Mesendoderm (in vitro differentiated cells): ENCODE data around the gene ACRBP.
A peak's percentile ranks its signal among the peaks of the same experiment; 100 is the strongest.

Experiments used
- DNase-seq: peaks from one replicate; pipeline ENCODE4 v3.0.0; 2013
- H2AK5ac ChIP-seq: 2 replicates; pipeline ENCODE4 v1.6.1; 2013; ENCODE audit warnings: low read length, inconsistent platforms
- H2BK120ac ChIP-seq: 2 replicates; pipeline ENCODE4 v1.6.1; 2013; ENCODE audit warnings: low read depth, mild to moderate bottlenecking, low read length, moderate library complexity, mixed read lengths
- H2BK15ac ChIP-seq: replicated peaks from 2 replicates; pipeline ENCODE4 v1.6.1; 2013; ENCODE audit warnings: low read depth, mild to moderate bottlenecking, moderate library complexity
- H2BK5ac ChIP-seq: 2 replicates; pipeline ENCODE4 v1.6.1; 2013; ENCODE audit warnings: low read length, inconsistent platforms
- H3K18ac ChIP-seq: 2 replicates; pipeline ENCODE4 v1.6.1; 2013; ENCODE audit warnings: mild to moderate bottlenecking, low read length, mixed read lengths
- H3K23ac ChIP-seq: one replicate; pipeline ENCODE4 v1.6.1; 2013; ENCODE audit warnings: low read length
- H3K27ac ChIP-seq: 2 replicates; pipeline ENCODE4 v1.5.1; 2013; ENCODE audit warnings: low read depth, mild to moderate bottlenecking, inconsistent platforms, low read length, moderate library complexity
- H3K27me3 ChIP-seq: 2 replicates; pipeline ENCODE4 v1.6.1; 2013; ENCODE audit warnings: low read length, control low read depth, mild to moderate bottlenecking, inconsistent platforms; ENCODE audit not compliant: insufficient read depth, poor library complexity
- H3K36me3 ChIP-seq: 2 replicates; pipeline ENCODE4 v1.6.1; 2013; ENCODE audit warnings: low read length, inconsistent platforms; ENCODE audit not compliant: control insufficient read depth, insufficient read depth
- H3K4ac ChIP-seq: one replicate; pipeline ENCODE4 v1.6.1; 2013; ENCODE audit warnings: low read depth, mild to moderate bottlenecking, low read length, moderate library complexity
- H3K4me1 ChIP-seq: 2 replicates; pipeline ENCODE4 v1.6.1; 2013; ENCODE audit warnings: low read depth, low read length, inconsistent platforms; ENCODE audit not compliant: control insufficient read depth
- H3K4me2 ChIP-seq: 2 replicates; pipeline ENCODE4 v1.6.1; 2013; ENCODE audit warnings: low read length
- H3K4me3 ChIP-seq: 2 replicates; pipeline ENCODE4 v1.5.1; 2013; ENCODE audit warnings: mild to moderate bottlenecking, low read length
- H3K56ac ChIP-seq: one replicate; pipeline ENCODE4 v1.6.1; 2013; ENCODE audit warnings: low read length
- H3K79me1 ChIP-seq: 2 replicates; pipeline ENCODE4 v1.6.1; 2013; ENCODE audit warnings: low read length, inconsistent platforms
- H3K79me2 ChIP-seq: 2 replicates; pipeline ENCODE4 v1.6.1; 2013; ENCODE audit warnings: mild to moderate bottlenecking, low read length; ENCODE audit not compliant: control insufficient read depth, insufficient read depth
- H3K9ac ChIP-seq: 2 replicates; pipeline ENCODE4 v1.6.1; 2013; ENCODE audit warnings: low read length, inconsistent platforms
- H4K5ac ChIP-seq: one replicate; pipeline ENCODE4 v1.6.1; 2013; ENCODE audit warnings: low read length
- H4K8ac ChIP-seq: one replicate; pipeline ENCODE4 v1.6.1; 2013; ENCODE audit warnings: low read depth, mild to moderate bottlenecking, control low read depth, low read length, moderate library complexity
- WGBS: extraction: QIAGEN DNeasy Blood & Tissue Kit; methylation state at CpG from one replicate; pipeline ENCODE4 v1.1.7; 2013; ENCODE audit warnings: low lambda C conversion rate, missing lambda C conversion rate; ENCODE audit not compliant: insufficient coverage; ENCODE audit errors: extremely low coverage; 5-methylcytosine and 5-hydroxymethylcytosine counted together

Gene ACRBP

DNA sequence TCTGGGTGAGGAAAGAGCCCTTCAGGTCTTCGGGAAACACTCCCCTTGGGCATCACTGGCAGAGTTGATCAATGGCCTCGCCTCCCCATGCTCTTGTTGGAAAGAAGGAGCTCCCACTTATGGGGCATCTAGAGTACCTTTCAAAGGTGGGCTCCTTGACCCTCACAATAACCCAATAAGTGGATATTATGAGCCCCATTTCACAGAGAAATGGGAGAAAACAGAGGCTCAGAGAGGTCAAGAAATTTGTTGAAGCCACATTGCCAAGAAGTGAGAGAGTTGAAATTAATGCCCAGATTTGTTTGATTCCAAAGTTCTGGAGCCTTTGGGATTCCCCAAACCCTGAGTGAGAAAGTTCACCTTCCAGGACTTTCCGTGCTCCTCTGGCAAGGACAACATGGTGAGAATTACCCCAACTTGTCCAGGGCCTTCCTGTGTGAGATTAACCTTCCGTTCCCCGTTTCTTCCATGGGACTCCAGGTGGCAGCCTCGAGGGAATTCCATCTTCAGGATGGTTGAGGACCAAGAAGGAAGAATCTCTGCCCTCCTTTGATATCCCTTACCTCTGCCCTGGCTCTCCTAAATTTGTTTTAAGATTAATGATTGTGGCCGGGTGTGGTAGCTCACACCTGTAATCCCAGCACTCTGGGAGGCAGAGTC lies 32.6 kb downstream of the ACRBP start:
- peak overlapping the region; percentile 75 for H3K4ac ChIP-seq
- H2BK5ac ChIP-seq: peak overlapping the region; percentile 78
- H3K4me2 ChIP-seq: no peak overlapping the region
- H3K36me3 ChIP-seq: no peaks in the 10 kb centered on the region
- no peak overlapping the region for H2BK15ac ChIP-seq
- no peak overlapping the region for H3K4me3 ChIP-seq
- peak overlapping the region; percentile 10 for H2BK120ac ChIP-seq
- WGBS: no CpG with 5 or more reads among the region's 7 CpGs
- H2AK5ac ChIP-seq: peak overlapping the region; percentile 37
- DNase-seq: peak; percentile 82
- no peak overlapping the region for H4K8ac ChIP-seq
- H3K4me1 ChIP-seq: peaks cover 14% of the 10 kb centered on the region
- H3K79me2 ChIP-seq: no peaks in the 10 kb centered on the region
- H3K9ac ChIP-seq: peak overlapping the region; percentile 77
- peak overlapping the region; percentile 1 for H3K18ac ChIP-seq
- no peaks in the 10 kb centered on the region for H3K27me3 ChIP-seq
- peak overlapping the region; percentile 94 for H3K56ac ChIP-seq
- H3K79me1 ChIP-seq: no peaks in the 10 kb centered on the region
- peak overlapping the region; percentile 76 for H3K27ac ChIP-seq
- no peak overlapping the region for H3K23ac ChIP-seq
- no peak overlapping the region for H4K5ac ChIP-seq

- H3K56ac ChIP-seq: peak overlapping the region; percentile 94
- no peak overlapping the region for H4K8ac ChIP-seq
- peak; percentile 100 for DNase-seq
- WGBS: no CpG with 5 or more reads among the region's 21 CpGs
- peak overlapping the region; percentile 78 for H2BK5ac ChIP-seq
- no peak overlapping the region for H3K4me3 ChIP-seq
- H2BK120ac ChIP-seq: peak overlapping the region; percentile 10
- H3K4me1 ChIP-seq: peaks cover 14% of the 10 kb centered on the region
- H3K4me2 ChIP-seq: no peak overlapping the region
- H3K23ac ChIP-seq: no peak overlapping the region
- H3K4ac ChIP-seq: peak overlapping the region; percentile 85
- H3K18ac ChIP-seq: peak overlapping the region; percentile 1
- no peaks in the 10 kb centered on the region for H3K79me2 ChIP-seq
- no peak overlapping the region for H2BK15ac ChIP-seq
- no peaks in the 10 kb centered on the region for H3K27me3 ChIP-seq
- peak overlapping the region; percentile 37 for H2AK5ac ChIP-seq
- no peaks in the 10 kb centered on the region for H3K36me3 ChIP-seq
- peak overlapping the region; percentile 76 for H3K27ac ChIP-seq
- H3K79me1 ChIP-seq: no peaks in the 10 kb centered on the region
- no peak overlapping the region for H4K5ac ChIP-seq
- H3K9ac ChIP-seq: peak overlapping the region; percentile 77
These were observed 33.3 kb downstream of the ACRBP start for GRCh38 chr12:6613776-6614512.

GRCh38 chr12:6613015-6613775 lies 34.0 kb downstream of the ACRBP start:
- Histone ChIP-seq H3K4me1 (peaks cover 14% of the 10 kb centered on the region), H2AK5ac (no peak overlapping the region), H3K79me2 (no peaks in the 10 kb centered on the region), H2BK5ac (peak overlapping the region; percentile 95), H3K36me3 (no peaks in the 10 kb centered on the region), H3K27ac (peak overlapping the region; percentile 98), H2BK120ac (peak overlapping the region; percentile 95), H3K9ac (peak overlapping the region; percentile 89), H3K4me3 (no peak overlapping the region), H3K56ac (peak overlapping the region; percentile 91), H4K8ac (peak overlapping the region; percentile 97), H3K4me2 (peak overlapping the region; percentile 74), H3K79me1 (no peaks in the 10 kb centered on the region), H3K4ac (peak overlapping the region; percentile 85), H3K23ac (no peak overlapping the region), H2BK15ac (no peak overlapping the region), H3K18ac (peak overlapping the region; percentile 93), H4K5ac (no peak overlapping the region), H3K27me3 (no peaks in the 10 kb centered on the region)
- peak; percentile 88 for DNase-seq
- WGBS: no CpG with 5 or more reads among the region's 17 CpGs

DNA sequence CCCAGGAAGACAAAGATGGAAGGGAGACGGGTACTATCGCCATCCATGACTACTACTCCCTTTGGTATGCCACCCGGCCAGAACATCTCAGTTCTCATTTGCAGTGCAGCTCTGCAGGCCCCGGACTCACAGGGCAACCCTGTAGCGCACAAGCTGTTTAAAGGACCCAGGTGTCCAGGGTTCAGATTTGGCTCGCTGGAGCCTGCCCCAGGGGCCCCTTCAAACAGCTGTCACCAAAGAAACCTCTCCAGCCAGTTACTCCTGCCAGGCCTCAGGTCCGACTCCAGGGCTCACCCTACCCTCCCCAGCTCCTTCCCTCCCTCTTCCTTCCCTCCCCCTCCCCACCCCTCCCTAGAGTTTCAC lies 34.6 kb downstream of the ACRBP start:
- Histone ChIP-seq H3K9ac (peak overlapping the region; percentile 89), H3K36me3 (no peaks in the 10 kb centered on the region), H3K56ac (peak overlapping the region; percentile 91), H2BK15ac (no peak overlapping the region), H4K8ac (peak overlapping the region; percentile 57), H3K4me1 (peaks cover 14% of the 10 kb centered on the region), H3K79me2 (no peaks in the 10 kb centered on the region), H3K18ac (peak overlapping the region; percentile 93), H3K4me3 (no peak overlapping the region), H3K4me2 (peak overlapping the region; percentile 13), H3K23ac (no peak overlapping the region), H3K4ac (peak overlapping the region; percentile 44), H3K27ac (peak overlapping the region; percentile 82), H2AK5ac (no peak overlapping the region), H2BK5ac (no peak overlapping the region), H3K79me1 (no peaks in the 10 kb centered on the region), H2BK120ac (no peak overlapping the region), H4K5ac (no peak overlapping the region), H3K27me3 (no peaks in the 10 kb centered on the region)
- no peak for DNase-seq
- no CpG with 5 or more reads among the region's 7 CpGs for WGBS

DNA sequence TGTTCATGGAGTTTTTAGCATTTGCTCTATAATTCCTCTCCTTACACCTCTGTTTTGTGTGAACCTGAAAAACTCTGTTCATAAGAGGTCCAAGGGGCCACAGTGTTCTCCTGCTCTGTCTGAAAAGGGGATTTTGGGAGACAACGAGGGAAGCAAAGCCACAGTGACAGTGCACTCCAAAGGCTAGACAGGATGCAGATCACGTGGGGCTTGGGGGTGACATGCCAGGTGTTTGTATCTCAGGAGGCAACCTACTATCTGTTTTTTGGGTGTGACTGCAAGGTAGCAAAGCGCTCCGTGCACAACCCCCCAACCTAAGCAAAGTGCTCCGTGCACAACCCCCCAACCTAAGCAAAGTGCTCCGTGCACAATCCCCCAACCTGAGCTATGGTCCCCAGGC lies 35.0 kb downstream of the ACRBP start:
- H3K79me1 ChIP-seq: no peaks in the 10 kb centered on the region
- H2AK5ac ChIP-seq: no peak overlapping the region
- no peak overlapping the region for H2BK120ac ChIP-seq
- no peak overlapping the region for H3K23ac ChIP-seq
- H3K27me3 ChIP-seq: no peaks in the 10 kb centered on the region
- H4K8ac ChIP-seq: no peak overlapping the region
- peak overlapping the region; percentile 82 for H3K27ac ChIP-seq
- WGBS: no CpG with 5 or more reads among the region's 6 CpGs
- H3K56ac ChIP-seq: peak overlapping the region; percentile 91
- H3K4me1 ChIP-seq: peaks cover 14% of the 10 kb centered on the region
- H3K36me3 ChIP-seq: no peaks in the 10 kb centered on the region
- H2BK5ac ChIP-seq: peak overlapping the region; percentile 11
- peak overlapping the region; percentile 44 for H3K4ac ChIP-seq
- H3K9ac ChIP-seq: peak overlapping the region; percentile 89
- no peaks in the 10 kb centered on the region for H3K79me2 ChIP-seq
- H3K4me3 ChIP-seq: no peak overlapping the region
- no peak overlapping the region for H4K5ac ChIP-seq
- H3K4me2 ChIP-seq: no peak overlapping the region
- no peak overlapping the region for H3K18ac ChIP-seq
- no peak for DNase-seq
- H2BK15ac ChIP-seq: no peak overlapping the region
